Frontal cortex (tissue), 4 donors: ENCODE measurements around the gene ZNF440. TPM values are rescaled to one million over a fixed set of nuclear protein-coding genes. Genes with fewer than 3 reads are reported as not detected.
"Not testable (repeated sequence)": the region's sequence is repeated elsewhere in the genome, so short reads cannot be mapped to it uniquely, and the experiment has no call there.

Experiments
- DNase-seq, 2 donors: peaks; one replicate each; pipeline ENCODE4 v3.0.0; 2012; ENCODE audit warnings: low spot score in 2 of 2
- FAIRE-seq: peaks from 2 replicates; lab custom pipeline; 2012; peaks lifted over from hg19 to GRCh38; lab: Jason Lieb, UNC
- total RNA-seq: library from RNA; depleted of rRNA; stranded (reverse); fragments of >200 nt; gene quantifications from one replicate; pipeline ENCODE4 v1.2.3, GENCODE V29; 2014
- donor health status: control.
- donor health status: control.
- donor health status: control.

ZNF440 gene
- total RNA-seq, 1 donor from 2014 or later, result 21.6 TPM

GRCh38 chr19:11879687-11880266, 65.7 kb downstream of the ZNF440 start:
- not testable (repeated sequence) for DNase-seq, FAIRE-seq

GRCh38 chr19:11880598-11880997, 66.5 kb downstream of the ZNF440 start:
- no peak for FAIRE-seq

GRCh38 chr19:11881151-11881800, 67.2 kb downstream of the ZNF440 start:
- no peak for FAIRE-seq
- DNase-seq, result peak; percentile 31 to 69

More at GRCh38 chr19:11880598-11880997, 66.5 kb downstream of the ZNF440 start:
- no peak for DNase-seq

- no peak for FAIRE-seq
- no peak for DNase-seq
These were observed 68.5 kb downstream of the ZNF440 start for GRCh38 chr19:11882606-11883005.

Other genes starting within 250 kb of the ZNF440 start
- gene ACP5, start 236.6 kb upstream of the ZNF440 start, total RNA-seq, result 0.41 TPM
- 106 TPM for gene ZNF627, start 216.8 kb upstream of the ZNF440 start, total RNA-seq
- gene ZNF823, start 75.3 kb upstream of the ZNF440 start, total RNA-seq, result 26.9 TPM
- 38.3 TPM for gene ZNF441, start 47.3 kb upstream of the ZNF440 start, total RNA-seq
- gene ZNF491, start 15.8 kb upstream of the ZNF440 start, total RNA-seq, result 17.1 TPM
- 38.3 TPM for gene ZNF439, start 34.5 kb downstream of the ZNF440 start, total RNA-seq
- gene ZNF69, start 73.5 kb downstream of the ZNF440 start, total RNA-seq, result 17.9 TPM
- 13.5 TPM for gene ZNF700, start 110.8 kb downstream of the ZNF440 start, total RNA-seq
- 4.5 TPM for gene ZNF763, start 150.8 kb downstream of the ZNF440 start, total RNA-seq
- gene ZNF433, start 221.4 kb downstream of the ZNF440 start, total RNA-seq, result 16.3 TPM
- gene ZNF878, start 238.7 kb downstream of the ZNF440 start, total RNA-seq, result 0.41 TPM